ENCODE measurements around the gene LTF. TPM values are rescaled to one million over a fixed set of nuclear protein-coding genes. Genes with fewer than 3 reads are reported as not detected.

The LTF gene
- total and polyA plus RNA-seq, 4 donors: 0.36 to 14.7 (median 1.4) TPM

DNA sequence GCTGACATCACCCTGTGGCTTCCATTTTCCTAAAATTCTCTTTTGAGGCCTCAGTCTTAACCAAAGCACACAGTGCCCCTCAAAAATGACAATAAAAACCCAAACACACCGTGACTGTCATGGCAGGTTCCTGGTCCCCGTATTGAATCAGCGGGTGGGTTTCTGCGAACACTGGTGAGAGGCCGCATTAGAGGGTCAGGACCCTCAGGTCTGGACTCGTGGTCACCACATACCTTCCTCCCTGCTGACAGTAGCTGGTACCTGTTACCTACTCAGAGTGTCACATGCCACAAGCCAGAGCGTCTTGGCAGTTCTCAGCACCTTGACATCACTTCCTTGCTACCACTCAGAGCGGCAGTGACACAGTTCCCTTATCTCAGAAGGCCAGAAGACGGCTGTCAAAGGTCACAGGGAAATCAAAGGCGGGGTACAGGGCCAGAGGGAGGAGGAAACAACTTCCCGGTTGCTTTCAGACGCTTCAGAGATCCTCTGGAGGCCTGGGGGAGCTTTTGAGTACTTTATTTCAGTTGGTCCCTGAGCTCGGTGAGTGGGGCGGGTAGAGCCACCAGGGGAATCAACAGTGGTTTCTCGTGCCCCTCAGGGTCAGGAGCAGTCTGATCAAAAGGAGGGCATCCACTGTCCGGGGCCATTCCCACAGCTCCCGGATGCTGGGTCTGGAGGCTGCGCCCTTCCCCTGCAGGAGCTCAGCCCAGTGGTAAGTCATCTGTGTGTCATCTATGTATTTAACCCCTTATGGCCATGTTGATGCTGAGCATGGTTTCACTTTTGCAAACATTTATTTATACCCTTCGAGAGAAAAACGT is 57.7 kb downstream of the LTF start, which contains the start of the genes CCR5AS and CCRL2:
TSS of gene CCR5AS (minus strand) at position 279 of the 824 bp plus-strand sequence.
TSS of gene CCRL2 (plus strand) at position 472 of the 824 bp plus-strand sequence. CDS start 821 bp downstream, outside the sequence.
- Histone ChIP-seq H3K36me3 (ENCODE audit: control insufficient read depth in 4 of 4, insufficient read depth in 3 of 4, low read depth in 1 of 4, low read length in 3 of 4) (no peaks in the 10 kb centered on the region), H3K4me3 (ENCODE audit: low read depth in 1 of 3, low read length in 3 of 3) (peak within 1 kb of the TSS in 1 of 3 donors; percentile 22), H3K4me1 (ENCODE audit: control insufficient read depth in 4 of 4, insufficient read depth in 4 of 4, low read length in 3 of 4) (peaks cover 0 to 9% (median 4%) of the 10 kb centered on the region in 4 donors), H3K9ac (ENCODE audit: low read depth in 1 of 2, low read length in 2 of 2) (peak within 1 kb of the TSS in 1 of 2 donors; percentile 42), H3K27ac (ENCODE audit: low read depth in 1 of 2, low read length in 2 of 2) (peak within 1 kb of the TSS; percentile 69 to 72), H3K27me3 (ENCODE audit: control insufficient read depth in 4 of 4, insufficient read depth in 4 of 4, low read length in 3 of 4) (no peaks in the 10 kb centered on the region), H3K9me3 (ENCODE audit: control insufficient read depth in 4 of 4, low read length in 3 of 4) (no peaks in the 10 kb centered on the region)
- peak; percentile 83 for DNase-seq (ENCODE audit: low spot score)
- peak; percentile 41 to 73 for TF ChIP-seq GABPA (IDR thresholded peaks at IDR 0.05 in 1 of 2, conservative IDR thresholded peaks at IDR 0.05 in 1 of 2)
- no peak for TF ChIP-seq JUND (IDR thresholded peaks at IDR 0.05)
- TF ChIP-seq, protein P1, sequence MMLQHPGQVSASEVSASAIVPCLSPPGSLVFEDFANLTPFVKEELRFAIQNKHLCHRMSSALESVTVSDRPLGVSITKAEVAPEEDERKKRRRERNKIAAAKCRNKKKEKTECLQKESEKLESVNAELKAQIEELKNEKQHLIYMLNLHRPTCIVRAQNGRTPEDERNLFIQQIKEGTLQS (IDR thresholded peaks at IDR 0.05): no peak
- peak; percentile 99 for TF ChIP-seq NR2F2 (IDR thresholded peaks at IDR 0.05)
- 51% methylated on average over 20 of the region's 20 CpGs for WGBS

DNA sequence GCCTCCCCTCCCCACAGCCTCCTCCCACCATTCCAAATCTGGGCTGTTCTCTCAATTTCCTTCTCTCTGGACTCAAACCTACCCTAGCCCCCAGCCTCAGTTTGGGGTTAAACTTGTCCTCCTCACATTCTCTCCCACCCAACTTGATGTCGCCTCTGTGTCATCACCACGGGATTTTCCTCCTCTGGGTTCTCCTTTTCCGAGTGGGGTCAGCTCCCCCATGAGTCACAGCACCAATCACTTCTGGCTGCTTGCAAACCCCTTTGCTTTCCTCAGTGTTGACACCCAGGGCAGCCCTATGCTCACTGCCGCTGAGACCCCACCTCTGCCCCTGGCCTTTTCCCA is 58.3 kb downstream of the LTF start:
- Histone ChIP-seq H3K4me3 (ENCODE audit: low read depth in 1 of 3, low read length in 3 of 3) (no peak overlapping the region), H3K9me3 (ENCODE audit: control insufficient read depth in 4 of 4, low read length in 3 of 4) (no peaks in the 10 kb centered on the region), H3K27ac (ENCODE audit: low read depth in 1 of 2, low read length in 2 of 2) (peak overlapping the region; percentile 69 to 72), H3K36me3 (ENCODE audit: control insufficient read depth in 4 of 4, insufficient read depth in 3 of 4, low read depth in 1 of 4, low read length in 3 of 4) (no peaks in the 10 kb centered on the region), H3K4me1 (ENCODE audit: control insufficient read depth in 4 of 4, insufficient read depth in 4 of 4, low read length in 3 of 4) (peaks cover 0 to 9% (median 4%) of the 10 kb centered on the region in 4 donors), H3K9ac (ENCODE audit: low read depth in 1 of 2, low read length in 2 of 2) (no peak overlapping the region), H3K27me3 (ENCODE audit: control insufficient read depth in 4 of 4, insufficient read depth in 4 of 4, low read length in 3 of 4) (no peaks in the 10 kb centered on the region)
- TF ChIP-seq EGR1 (IDR thresholded peaks at IDR 0.05; ENCODE audit: low read depth in 2 of 2): no peak
- TF ChIP-seq, protein P1 (IDR thresholded peaks at IDR 0.05): no peak
- TF ChIP-seq GABPA (IDR thresholded peaks at IDR 0.05 in 1 of 2, conservative IDR thresholded peaks at IDR 0.05 in 1 of 2): no peak
- no peak for TF ChIP-seq NR2F2 (IDR thresholded peaks at IDR 0.05)
- no peak for TF ChIP-seq YY1 (IDR thresholded peaks at IDR 0.05)
- TF ChIP-seq, protein P2, sequence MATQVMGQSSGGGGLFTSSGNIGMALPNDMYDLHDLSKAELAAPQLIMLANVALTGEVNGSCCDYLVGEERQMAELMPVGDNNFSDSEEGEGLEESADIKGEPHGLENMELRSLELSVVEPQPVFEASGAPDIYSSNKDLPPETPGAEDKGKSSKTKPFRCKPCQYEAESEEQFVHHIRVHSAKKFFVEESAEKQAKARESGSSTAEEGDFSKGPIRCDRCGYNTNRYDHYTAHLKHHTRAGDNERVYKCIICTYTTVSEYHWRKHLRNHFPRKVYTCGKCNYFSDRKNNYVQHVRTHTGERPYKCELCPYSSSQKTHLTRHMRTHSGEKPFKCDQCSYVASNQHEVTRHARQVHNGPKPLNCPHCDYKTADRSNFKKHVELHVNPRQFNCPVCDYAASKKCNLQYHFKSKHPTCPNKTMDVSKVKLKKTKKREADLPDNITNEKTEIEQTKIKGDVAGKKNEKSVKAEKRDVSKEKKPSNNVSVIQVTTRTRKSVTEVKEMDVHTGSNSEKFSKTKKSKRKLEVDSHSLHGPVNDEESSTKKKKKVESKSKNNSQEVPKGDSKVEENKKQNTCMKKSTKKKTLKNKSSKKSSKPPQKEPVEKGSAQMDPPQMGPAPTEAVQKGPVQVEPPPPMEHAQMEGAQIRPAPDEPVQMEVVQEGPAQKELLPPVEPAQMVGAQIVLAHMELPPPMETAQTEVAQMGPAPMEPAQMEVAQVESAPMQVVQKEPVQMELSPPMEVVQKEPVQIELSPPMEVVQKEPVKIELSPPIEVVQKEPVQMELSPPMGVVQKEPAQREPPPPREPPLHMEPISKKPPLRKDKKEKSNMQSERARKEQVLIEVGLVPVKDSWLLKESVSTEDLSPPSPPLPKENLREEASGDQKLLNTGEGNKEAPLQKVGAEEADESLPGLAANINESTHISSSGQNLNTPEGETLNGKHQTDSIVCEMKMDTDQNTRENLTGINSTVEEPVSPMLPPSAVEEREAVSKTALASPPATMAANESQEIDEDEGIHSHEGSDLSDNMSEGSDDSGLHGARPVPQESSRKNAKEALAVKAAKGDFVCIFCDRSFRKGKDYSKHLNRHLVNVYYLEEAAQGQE (IDR thresholded peaks at IDR 0.05): no peak
- TF ChIP-seq, protein P3, sequence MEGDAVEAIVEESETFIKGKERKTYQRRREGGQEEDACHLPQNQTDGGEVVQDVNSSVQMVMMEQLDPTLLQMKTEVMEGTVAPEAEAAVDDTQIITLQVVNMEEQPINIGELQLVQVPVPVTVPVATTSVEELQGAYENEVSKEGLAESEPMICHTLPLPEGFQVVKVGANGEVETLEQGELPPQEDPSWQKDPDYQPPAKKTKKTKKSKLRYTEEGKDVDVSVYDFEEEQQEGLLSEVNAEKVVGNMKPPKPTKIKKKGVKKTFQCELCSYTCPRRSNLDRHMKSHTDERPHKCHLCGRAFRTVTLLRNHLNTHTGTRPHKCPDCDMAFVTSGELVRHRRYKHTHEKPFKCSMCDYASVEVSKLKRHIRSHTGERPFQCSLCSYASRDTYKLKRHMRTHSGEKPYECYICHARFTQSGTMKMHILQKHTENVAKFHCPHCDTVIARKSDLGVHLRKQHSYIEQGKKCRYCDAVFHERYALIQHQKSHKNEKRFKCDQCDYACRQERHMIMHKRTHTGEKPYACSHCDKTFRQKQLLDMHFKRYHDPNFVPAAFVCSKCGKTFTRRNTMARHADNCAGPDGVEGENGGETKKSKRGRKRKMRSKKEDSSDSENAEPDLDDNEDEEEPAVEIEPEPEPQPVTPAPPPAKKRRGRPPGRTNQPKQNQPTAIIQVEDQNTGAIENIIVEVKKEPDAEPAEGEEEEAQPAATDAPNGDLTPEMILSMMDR (IDR thresholded peaks at IDR 0.05; ENCODE audit: low read depth, low read length, missing input control): no peak
- TF ChIP-seq JUND (IDR thresholded peaks at IDR 0.05): no peak
- TF ChIP-seq, protein P4, sequence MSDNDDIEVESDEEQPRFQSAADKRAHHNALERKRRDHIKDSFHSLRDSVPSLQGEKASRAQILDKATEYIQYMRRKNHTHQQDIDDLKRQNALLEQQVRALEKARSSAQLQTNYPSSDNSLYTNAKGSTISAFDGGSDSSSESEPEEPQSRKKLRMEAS (IDR thresholded peaks at IDR 0.05): no peak
- DNase-seq (ENCODE audit: low spot score): no peak
- WGBS: 80% methylated on average over 4 of the region's 4 CpGs
